DND-41 (cell line): ENCODE results near the gene MLIP.

Experiments
- EZH2 ChIP-seq: IDR thresholded peaks from 3 replicates; pipeline ENCODE4 v1.6.1; 2012; ENCODE audit warnings: borderline replicate concordance, low read depth, mild to moderate bottlenecking, moderate library complexity, low read length, inconsistent platforms; ENCODE audit not compliant: severe bottlenecking
- TF ChIP-seq, protein P1 (sequence below): IDR thresholded peaks from 2 replicates; pipeline ENCODE4 v1.5.1; 2012; ENCODE audit warnings: borderline replicate concordance, low read length, moderate library complexity, mild to moderate bottlenecking; ENCODE audit not compliant: poor library complexity, severe bottlenecking; ENCODE audit errors: extremely low read depth

DNA sequence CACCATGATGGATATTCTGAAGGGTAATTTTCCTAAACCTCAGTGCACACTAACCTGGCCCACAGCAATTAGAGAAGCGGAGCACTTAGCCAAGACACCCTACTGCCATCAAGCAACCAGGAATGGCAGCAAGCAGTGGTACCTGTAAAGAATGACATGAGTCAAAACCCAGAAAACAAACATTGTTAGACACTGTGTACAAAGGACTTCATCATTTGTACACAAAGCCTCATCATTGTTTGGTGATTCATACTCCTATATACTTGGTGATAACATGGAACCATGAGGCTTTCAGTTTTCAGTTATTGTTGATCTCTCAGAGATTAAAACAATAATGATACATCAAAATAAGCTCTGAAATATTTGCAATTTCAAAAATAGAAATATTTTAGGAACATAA is 74.6 kb downstream of the MLIP start:
- TF ChIP-seq, protein P1, sequence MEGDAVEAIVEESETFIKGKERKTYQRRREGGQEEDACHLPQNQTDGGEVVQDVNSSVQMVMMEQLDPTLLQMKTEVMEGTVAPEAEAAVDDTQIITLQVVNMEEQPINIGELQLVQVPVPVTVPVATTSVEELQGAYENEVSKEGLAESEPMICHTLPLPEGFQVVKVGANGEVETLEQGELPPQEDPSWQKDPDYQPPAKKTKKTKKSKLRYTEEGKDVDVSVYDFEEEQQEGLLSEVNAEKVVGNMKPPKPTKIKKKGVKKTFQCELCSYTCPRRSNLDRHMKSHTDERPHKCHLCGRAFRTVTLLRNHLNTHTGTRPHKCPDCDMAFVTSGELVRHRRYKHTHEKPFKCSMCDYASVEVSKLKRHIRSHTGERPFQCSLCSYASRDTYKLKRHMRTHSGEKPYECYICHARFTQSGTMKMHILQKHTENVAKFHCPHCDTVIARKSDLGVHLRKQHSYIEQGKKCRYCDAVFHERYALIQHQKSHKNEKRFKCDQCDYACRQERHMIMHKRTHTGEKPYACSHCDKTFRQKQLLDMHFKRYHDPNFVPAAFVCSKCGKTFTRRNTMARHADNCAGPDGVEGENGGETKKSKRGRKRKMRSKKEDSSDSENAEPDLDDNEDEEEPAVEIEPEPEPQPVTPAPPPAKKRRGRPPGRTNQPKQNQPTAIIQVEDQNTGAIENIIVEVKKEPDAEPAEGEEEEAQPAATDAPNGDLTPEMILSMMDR: no peak
- TF ChIP-seq EZH2: no peak
